Mesenchymal stem cell (in vitro differentiated cells and primary cell): ENCODE measurements around the gene COBL.

ENCODE experiments used
- DNase-seq: peaks from one replicate; pipeline ENCODE4 v3.0.0-alpha.2; 2013
- H2AFZ ChIP-seq: one replicate; pipeline ENCODE4 v1.6.1; 2013; ENCODE audit warnings: low read depth, mild to moderate bottlenecking, control low read depth, inconsistent platforms, low read length, moderate library complexity
- H2AK5ac ChIP-seq: 2 replicates; pipeline ENCODE4 v1.6.1; 2013; ENCODE audit warnings: low read length, moderate library complexity, mild to moderate bottlenecking, inconsistent platforms; ENCODE audit not compliant: severe bottlenecking
- H2BK120ac ChIP-seq: one replicate; pipeline ENCODE4 v1.6.1; 2013; ENCODE audit warnings: low read depth, mild to moderate bottlenecking, inconsistent platforms, low read length, moderate library complexity
- H2BK12ac ChIP-seq, 2 experiments: one replicate each; pipeline ENCODE4 v1.6.1; 2013; ENCODE audit warnings: inconsistent platforms in 2 of 2, low read length in 2 of 2, mild to moderate bottlenecking in 2 of 2, moderate library complexity in 2 of 2, control low read depth in 1 of 2
- H2BK15ac ChIP-seq: one replicate; pipeline ENCODE4 v1.6.1; 2013; ENCODE audit warnings: mild to moderate bottlenecking, low read depth, inconsistent platforms; ENCODE audit not compliant: poor library complexity, severe bottlenecking
- H2BK5ac ChIP-seq: 2 replicates; pipeline ENCODE4 v1.6.1; 2013; ENCODE audit warnings: low read depth, mild to moderate bottlenecking, low read length, control low read depth, inconsistent platforms; ENCODE audit not compliant: poor library complexity, severe bottlenecking
- H3K14ac ChIP-seq, 2 experiments: one replicate each; pipeline ENCODE4 v1.6.1; 2013; ENCODE audit warnings: inconsistent platforms in 2 of 2, low read length in 2 of 2, control low read depth in 1 of 2, mild to moderate bottlenecking in 1 of 2, moderate library complexity in 1 of 2
- H3K18ac ChIP-seq, 2 experiments: one replicate each; pipeline ENCODE4 v1.6.1; 2013; ENCODE audit warnings: inconsistent platforms in 2 of 2, low read length in 2 of 2, control low read depth in 1 of 2, low read depth in 1 of 2, mild to moderate bottlenecking in 1 of 2
- H3K23ac ChIP-seq, 2 experiments: one replicate each; pipeline ENCODE4 v1.6.1; 2013; ENCODE audit warnings: inconsistent platforms in 2 of 2, low read length in 2 of 2, mild to moderate bottlenecking in 2 of 2, moderate library complexity in 2 of 2, control low read depth in 1 of 2
- H3K27ac ChIP-seq: 2 replicates; pipeline ENCODE4 v1.5.1; 2013; ENCODE audit warnings: mild to moderate bottlenecking, moderate library complexity, low read length, control low read depth, inconsistent platforms; ENCODE audit not compliant: poor library complexity, severe bottlenecking
- H3K27me3 ChIP-seq, 2 experiments: 2 replicates each; pipeline versions ENCODE4 v1.6.1 to v1.7.0; 2013; ENCODE audit warnings: low read length in 2 of 2, mild to moderate bottlenecking in 2 of 2, moderate library complexity in 2 of 2, control low read depth in 1 of 2, inconsistent platforms in 1 of 2; ENCODE audit not compliant: control insufficient read depth in 1 of 2, insufficient read depth in 1 of 2
- H3K36me3 ChIP-seq, 2 experiments: 2 replicates each; pipeline versions ENCODE4 v1.6.1 to v1.7.0; 2013; ENCODE audit warnings: low read length in 2 of 2, control low read depth in 1 of 2, inconsistent platforms in 1 of 2, low read depth in 1 of 2, mild to moderate bottlenecking in 1 of 2; ENCODE audit not compliant: insufficient read depth in 2 of 2, control insufficient read depth in 1 of 2
- H3K4ac ChIP-seq, 2 experiments: one replicate each; pipeline ENCODE4 v1.6.1; 2013; ENCODE audit warnings: inconsistent platforms in 2 of 2, low read length in 2 of 2, mild to moderate bottlenecking in 2 of 2, moderate library complexity in 2 of 2, control low read depth in 1 of 2, low read depth in 1 of 2
- H3K4me1 ChIP-seq: 2 replicates; pipeline ENCODE4 v1.6.1; 2013; ENCODE audit warnings: low read depth, low read length, control low read depth; ENCODE audit not compliant: control insufficient read depth, insufficient read depth
- H3K4me2 ChIP-seq: 2 replicates; pipeline ENCODE4 v1.6.1; 2013; ENCODE audit warnings: low read length, mild to moderate bottlenecking, inconsistent platforms; ENCODE audit not compliant: poor library complexity, severe bottlenecking
- H3K4me3 ChIP-seq, 2 experiments: 2 replicates each; pipeline versions ENCODE4 v1.5.1 to v1.7.0; 2013; ENCODE audit warnings: low read length in 2 of 2, mild to moderate bottlenecking in 2 of 2, control low read depth in 1 of 2, low read depth in 1 of 2; ENCODE audit not compliant: insufficient read depth in 1 of 2
- H3K79me1 ChIP-seq: replicated peaks from 2 replicates; pipeline ENCODE4 v1.6.1; 2013; ENCODE audit warnings: mild to moderate bottlenecking, control low read depth, low read length, inconsistent platforms; ENCODE audit not compliant: poor library complexity, severe bottlenecking
- H3K9ac ChIP-seq: 2 replicates; pipeline ENCODE4 v1.7.0; 2013; ENCODE audit warnings: mild to moderate bottlenecking, low read length, moderate library complexity
- H3K9me3 ChIP-seq: 2 replicates; pipeline ENCODE4 v1.7.0; 2013; ENCODE audit warnings: mild to moderate bottlenecking, low read length; ENCODE audit not compliant: control insufficient read depth
- H4K8ac ChIP-seq: one replicate; pipeline ENCODE4 v1.6.1; 2013; ENCODE audit warnings: inconsistent platforms, mild to moderate bottlenecking, low read length, moderate library complexity
- H4K91ac ChIP-seq: one replicate; pipeline ENCODE4 v1.6.1; 2013; ENCODE audit warnings: mild to moderate bottlenecking, low read length, inconsistent platforms
- WGBS: methylation state at CpG from one replicate; pipeline ENCODE4 v1.1.7; 2013; ENCODE audit warnings: mixed read lengths; 5-methylcytosine and 5-hydroxymethylcytosine counted together

The COBL gene

DNA sequence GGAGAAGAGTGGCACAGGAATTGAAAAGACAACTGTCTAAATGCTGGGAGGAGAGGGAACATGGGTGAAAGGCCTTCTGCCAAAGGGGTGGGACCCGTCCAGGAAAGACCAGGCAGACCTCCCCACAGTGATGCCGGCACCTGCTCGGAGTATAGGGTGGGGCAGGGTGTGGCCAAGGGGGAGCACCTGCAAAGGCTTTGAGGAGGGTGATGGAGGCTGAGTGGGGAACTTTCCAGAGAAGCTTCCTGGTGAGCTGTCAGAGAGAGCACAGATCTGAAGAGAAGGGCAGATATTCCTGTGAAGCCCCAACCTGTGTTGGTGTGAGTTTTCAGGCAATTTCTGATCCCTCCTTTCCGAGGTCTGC lies 270.5 kb downstream of the COBL start:
- Histone ChIP-seq H3K14ac (no peak overlapping the region), H3K79me1 (no peaks in the 10 kb centered on the region), H2BK5ac (peak overlapping the region; percentile 93), H3K9me3 (no peaks in the 10 kb centered on the region), H2BK15ac (no peak overlapping the region), H2BK120ac (no peak overlapping the region), H2AK5ac (peak overlapping the region; percentile 40), H3K9ac (no peak overlapping the region), H3K27me3 (peaks cover 3 to 14% of the 10 kb centered on the region in 2 experiments), H3K36me3 (no peaks in the 10 kb centered on the region), H3K4ac (no peak overlapping the region), H3K23ac (no peak overlapping the region), H2AFZ (no peak overlapping the region), H3K18ac (no peak overlapping the region), H3K4me1 (peaks cover 14% of the 10 kb centered on the region), H4K91ac (no peak overlapping the region), H3K4me2 (peak overlapping the region; percentile 14), H2BK12ac (peak overlapping the region in 1 of 2 experiments; percentile 7), H4K8ac (no peak overlapping the region), H3K27ac (peak overlapping the region; percentile 67), H3K4me3 (no peak overlapping the region)
- 68% methylated on average over 4 of the region's 4 CpGs for WGBS
- no peak for DNase-seq

DNA sequence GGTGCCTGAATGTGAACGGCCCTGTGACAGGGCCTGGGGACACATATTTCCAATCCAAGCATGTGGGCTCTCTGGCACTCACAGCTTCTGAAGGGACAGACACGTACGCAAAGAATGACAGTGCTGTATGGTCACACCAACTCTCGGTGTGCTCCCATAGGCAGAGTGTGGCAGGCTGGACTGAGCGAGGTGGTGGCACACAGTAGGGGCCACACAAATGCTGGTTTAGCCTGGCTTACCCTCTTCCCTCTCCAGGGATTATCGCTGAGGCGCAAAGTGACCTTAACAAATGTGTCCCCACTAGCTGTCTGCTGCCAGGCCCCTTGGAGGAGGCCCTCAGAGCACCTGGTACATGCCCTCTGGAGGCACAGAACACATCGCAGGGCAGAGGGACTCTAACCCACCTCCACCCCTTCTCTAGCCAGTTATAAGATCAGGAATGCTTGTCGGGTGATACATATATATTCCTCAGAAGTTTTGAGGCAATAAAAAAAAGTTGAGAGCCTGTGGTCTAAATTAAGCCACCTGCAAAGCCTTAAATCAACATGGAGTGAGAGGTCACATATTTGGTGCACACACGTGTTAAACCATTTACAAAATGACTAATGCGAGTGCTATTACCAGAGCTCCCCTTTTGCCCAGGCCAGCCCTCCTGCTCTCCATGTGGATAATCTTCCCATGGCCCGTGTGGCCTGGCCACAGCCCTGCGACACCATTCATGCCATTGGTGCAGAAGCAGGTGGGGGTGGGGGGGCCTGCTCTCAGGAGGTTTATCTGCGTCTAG lies 271.1 kb downstream of the COBL start:
- no peak overlapping the region for H2AFZ ChIP-seq
- peak overlapping the region; percentile 89 for H2AK5ac ChIP-seq
- no peak overlapping the region for H2BK15ac ChIP-seq
- no peaks in the 10 kb centered on the region for H3K79me1 ChIP-seq
- no peaks in the 10 kb centered on the region for H3K36me3 ChIP-seq
- peak overlapping the region; percentile 29 for H4K8ac ChIP-seq
- H3K9ac ChIP-seq: no peak overlapping the region
- H3K4me1 ChIP-seq: peaks cover 14% of the 10 kb centered on the region
- peak overlapping the region; percentile 81 for H3K27ac ChIP-seq
- no peaks in the 10 kb centered on the region for H3K9me3 ChIP-seq
- H2BK5ac ChIP-seq: peak overlapping the region; percentile 93
- H3K23ac ChIP-seq: no peak overlapping the region
- peak overlapping the region; percentile 5 for H4K91ac ChIP-seq
- peak overlapping the region; percentile 1 for H3K4me2 ChIP-seq
- H3K27me3 ChIP-seq: peaks cover 3 to 13% of the 10 kb centered on the region in 2 experiments
- no peak overlapping the region for H2BK120ac ChIP-seq
- no peak overlapping the region for H3K4me3 ChIP-seq
- H2BK12ac ChIP-seq: peak overlapping the region; percentile 38 to 65
- H3K4ac ChIP-seq: peak overlapping the region in 1 of 2 experiments; percentile 52
- H3K14ac ChIP-seq: peak overlapping the region in 1 of 2 experiments; percentile 53
- WGBS: 44% methylated on average over 13 of the region's 14 CpGs
- DNase-seq: peak; percentile 71
- peak overlapping the region in 1 of 2 experiments; percentile 75 for H3K18ac ChIP-seq

- no peak overlapping the region for H4K91ac ChIP-seq
- H3K4me3 ChIP-seq: no peak overlapping the region
- no peak overlapping the region for H3K4me2 ChIP-seq
- no peak overlapping the region for H4K8ac ChIP-seq
- H2BK12ac ChIP-seq: no peak overlapping the region
- WGBS: 88% methylated on average over 14 of the region's 14 CpGs
- DNase-seq: no peak
- H2BK120ac ChIP-seq: no peak overlapping the region
- no peak overlapping the region for H3K18ac ChIP-seq
- H3K9ac ChIP-seq: no peak overlapping the region
- H3K9me3 ChIP-seq: no peaks in the 10 kb centered on the region
- no peak overlapping the region for H2BK5ac ChIP-seq
- no peaks in the 10 kb centered on the region for H3K36me3 ChIP-seq
- H2AK5ac ChIP-seq: peak overlapping the region; percentile 21
- no peaks in the 10 kb centered on the region for H3K27me3 ChIP-seq
- no peak overlapping the region for H3K4ac ChIP-seq
- H3K27ac ChIP-seq: no peak overlapping the region
- H3K79me1 ChIP-seq: no peaks in the 10 kb centered on the region
- H2BK15ac ChIP-seq: no peak overlapping the region
- no peak overlapping the region for H2AFZ ChIP-seq
- H3K23ac ChIP-seq: no peak overlapping the region
- H3K4me1 ChIP-seq: peaks cover 14% of the 10 kb centered on the region
- H3K14ac ChIP-seq: no peak overlapping the region
Observed at GRCh38 chr7:51043461-51043860, 273.1 kb downstream of the COBL start.

GRCh38 chr7:51040787-51041186 lies 275.8 kb downstream of the COBL start:
- H4K91ac ChIP-seq: no peak overlapping the region
- no peak overlapping the region for H2AK5ac ChIP-seq
- H3K4ac ChIP-seq: no peak overlapping the region
- 68% methylated on average over 5 of the region's 6 CpGs for WGBS
- H3K9ac ChIP-seq: no peak overlapping the region
- no peak overlapping the region for H3K23ac ChIP-seq
- H2AFZ ChIP-seq: no peak overlapping the region
- no peak overlapping the region for H3K4me2 ChIP-seq
- H3K9me3 ChIP-seq: no peaks in the 10 kb centered on the region
- no peak overlapping the region for H2BK15ac ChIP-seq
- H3K14ac ChIP-seq: no peak overlapping the region
- H2BK5ac ChIP-seq: no peak overlapping the region
- H2BK12ac ChIP-seq: peak overlapping the region in 1 of 2 experiments; percentile 25
- no peak overlapping the region for H3K18ac ChIP-seq
- no peaks in the 10 kb centered on the region for H3K27me3 ChIP-seq
- no peak overlapping the region for H2BK120ac ChIP-seq
- peaks cover 9% of the 10 kb centered on the region for H3K4me1 ChIP-seq
- no peak overlapping the region for H3K4me3 ChIP-seq
- no peaks in the 10 kb centered on the region for H3K79me1 ChIP-seq
- no peak overlapping the region for H3K27ac ChIP-seq
- no peak overlapping the region for H4K8ac ChIP-seq
- H3K36me3 ChIP-seq: no peaks in the 10 kb centered on the region
- DNase-seq: no peak
